Measurements from ENCODE around the gene FGD5.

DNA sequence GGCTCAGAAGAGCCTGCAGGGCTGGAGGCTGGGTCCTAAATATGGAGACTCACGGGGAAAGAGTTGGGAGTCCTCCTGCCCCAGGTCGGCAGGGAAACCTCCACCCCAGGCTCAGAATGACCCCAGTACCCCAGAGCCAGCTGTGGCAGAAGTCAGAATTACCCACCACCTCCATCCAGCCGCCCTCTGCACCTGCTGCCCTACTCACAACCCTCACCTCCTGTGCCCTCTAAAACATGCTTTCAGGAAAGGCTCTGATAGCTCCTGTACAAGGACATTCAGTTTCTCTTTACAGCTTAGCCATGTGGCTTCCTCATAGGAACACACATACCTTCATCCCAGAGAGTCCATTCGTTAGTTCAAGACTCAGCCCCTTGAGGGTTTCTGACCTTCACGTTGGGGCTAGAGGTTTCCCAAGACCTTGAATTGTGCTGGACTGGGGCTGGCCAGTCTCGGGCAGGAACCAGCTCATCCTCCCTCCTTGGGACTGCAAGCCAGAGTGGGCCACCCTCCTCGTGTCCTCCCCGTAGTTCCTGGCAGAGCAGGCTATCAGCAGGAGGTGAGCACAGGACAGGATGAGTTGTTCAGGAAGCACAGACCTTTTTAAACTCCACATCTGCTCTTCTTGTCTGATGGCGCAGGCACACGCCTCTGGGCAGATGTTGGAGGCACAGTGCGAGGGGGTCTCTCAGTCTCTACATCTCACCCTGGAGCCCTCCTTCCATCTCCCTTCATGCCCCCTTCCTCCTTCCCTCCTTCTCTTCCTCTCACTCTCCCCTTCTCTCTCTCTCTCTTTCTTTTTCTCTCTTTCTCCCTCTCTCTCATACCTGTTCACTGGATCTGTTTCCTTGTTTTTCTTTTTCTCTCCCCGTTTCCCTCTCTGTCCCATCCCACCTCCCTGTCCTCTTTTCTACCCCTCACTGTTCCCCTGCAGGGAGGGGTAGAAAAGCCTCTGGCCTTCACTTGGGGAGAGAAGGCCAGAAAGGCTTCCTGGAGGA, 72.7 kb downstream of the FGD5 start:
- TF ChIP-seq, protein P1, sequence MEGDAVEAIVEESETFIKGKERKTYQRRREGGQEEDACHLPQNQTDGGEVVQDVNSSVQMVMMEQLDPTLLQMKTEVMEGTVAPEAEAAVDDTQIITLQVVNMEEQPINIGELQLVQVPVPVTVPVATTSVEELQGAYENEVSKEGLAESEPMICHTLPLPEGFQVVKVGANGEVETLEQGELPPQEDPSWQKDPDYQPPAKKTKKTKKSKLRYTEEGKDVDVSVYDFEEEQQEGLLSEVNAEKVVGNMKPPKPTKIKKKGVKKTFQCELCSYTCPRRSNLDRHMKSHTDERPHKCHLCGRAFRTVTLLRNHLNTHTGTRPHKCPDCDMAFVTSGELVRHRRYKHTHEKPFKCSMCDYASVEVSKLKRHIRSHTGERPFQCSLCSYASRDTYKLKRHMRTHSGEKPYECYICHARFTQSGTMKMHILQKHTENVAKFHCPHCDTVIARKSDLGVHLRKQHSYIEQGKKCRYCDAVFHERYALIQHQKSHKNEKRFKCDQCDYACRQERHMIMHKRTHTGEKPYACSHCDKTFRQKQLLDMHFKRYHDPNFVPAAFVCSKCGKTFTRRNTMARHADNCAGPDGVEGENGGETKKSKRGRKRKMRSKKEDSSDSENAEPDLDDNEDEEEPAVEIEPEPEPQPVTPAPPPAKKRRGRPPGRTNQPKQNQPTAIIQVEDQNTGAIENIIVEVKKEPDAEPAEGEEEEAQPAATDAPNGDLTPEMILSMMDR (IDR thresholded peaks at IDR 0.05) = no peak
- TF ChIP-seq EZH2 (IDR thresholded peaks at IDR 0.05) (no peak), EZH2phosphoT487 (IDR thresholded peaks at IDR 0.05) (no peak)

All from neural progenitor cell (in vitro differentiated cells).